Activated gamma-delta T cell (primary cell): Measurements from ENCODE around the gene MDM2.
"Not testable (repeated sequence)": the region's sequence is repeated elsewhere in the genome, so short reads cannot be mapped to it uniquely, and the experiment has no call there.

Experiments
- DNase-seq: peaks from one replicate; lab custom pipeline; 2025; lab: John Stamatoyannopoulos, UW

Gene MDM2

GRCh38 chr12:68853396-68854077 lies 45.6 kb downstream of the MDM2 start:
- no peak for DNase-seq

DNA sequence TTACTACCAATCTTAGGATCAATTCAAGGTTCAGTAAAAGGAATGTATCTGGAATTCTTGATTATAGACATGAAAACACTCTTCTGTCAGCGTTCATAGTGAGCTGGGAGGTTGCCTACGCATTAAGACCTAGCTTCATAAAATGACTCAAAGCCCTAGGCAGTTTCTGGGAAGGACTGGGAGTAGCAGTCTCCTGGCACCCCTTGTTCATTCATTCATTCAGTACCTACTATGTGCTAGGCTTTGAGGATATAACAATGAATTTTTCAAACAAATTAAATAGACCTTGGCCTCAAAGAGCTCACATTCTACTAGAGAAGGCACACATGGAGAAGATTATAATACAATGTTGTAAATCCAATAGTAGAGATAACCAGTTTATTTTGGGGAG lies 46.1 kb downstream of the MDM2 start:
- no peak for DNase-seq

GRCh38 chr12:68854554-68854953 lies 46.6 kb downstream of the MDM2 start:
- DNase-seq, result no peak

GRCh38 chr12:68855111-68855510 lies 47.1 kb downstream of the MDM2 start:
- DNase-seq, result no peak

- no peak for DNase-seq
These were observed 47.8 kb downstream of the MDM2 start for GRCh38 chr12:68855771-68856170.

GRCh38 chr12:68856510-68856909 lies 48.5 kb downstream of the MDM2 start:
- no peak for DNase-seq

DNA sequence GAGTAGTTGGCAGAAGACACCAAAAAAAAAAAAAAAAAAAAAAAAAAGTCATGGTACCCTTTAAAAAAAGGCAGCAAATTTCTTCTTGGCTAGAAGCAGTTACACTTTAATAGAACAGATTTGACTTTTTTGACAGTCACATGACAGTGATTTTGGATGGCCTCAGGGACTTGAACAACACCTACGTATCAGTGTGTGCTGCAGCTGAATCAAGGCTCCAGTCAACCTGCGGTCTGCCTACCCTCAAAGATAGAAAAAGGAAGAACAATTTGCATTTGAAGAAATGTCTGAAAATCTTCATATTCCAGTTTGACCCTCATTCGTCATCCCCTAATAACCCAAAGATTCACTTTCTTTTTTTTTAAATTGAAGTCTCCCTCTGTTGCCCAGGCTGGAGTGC lies 53.9 kb downstream of the MDM2 start:
- DNase-seq, result no peak

DNA sequence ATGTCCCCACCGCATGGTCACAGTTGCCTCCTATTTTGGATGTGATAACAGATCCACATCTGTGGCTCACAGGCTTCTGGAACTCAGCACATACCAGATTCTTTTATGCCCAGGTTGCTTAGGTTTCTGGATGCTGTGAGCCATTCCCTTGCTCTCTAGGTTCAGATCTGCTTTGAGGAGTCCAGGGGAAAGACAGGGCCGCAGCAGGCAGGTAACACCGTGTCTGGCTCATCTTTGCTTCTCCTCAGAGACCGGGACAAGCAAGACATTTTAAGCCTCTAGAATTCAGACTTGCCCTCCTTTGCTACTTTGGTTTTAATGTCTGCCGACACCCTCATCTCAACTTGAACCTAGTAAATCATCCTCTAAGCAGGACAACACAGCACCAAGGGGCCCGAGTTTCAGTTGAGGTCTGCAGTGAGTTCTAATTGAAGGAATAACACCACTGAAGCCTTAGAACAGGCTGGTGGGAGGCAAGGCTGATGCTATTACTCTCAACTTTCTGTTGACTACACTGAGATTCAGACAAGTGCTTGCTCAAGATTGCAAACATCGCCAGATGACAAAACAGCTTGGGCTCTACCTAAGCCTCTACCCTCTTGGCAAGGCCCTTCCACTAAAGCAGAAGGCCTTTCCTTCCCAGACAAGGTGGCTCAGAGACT lies 55.3 kb downstream of the MDM2 start:
- no peak for DNase-seq

- not testable (repeated sequence) for DNase-seq
These were observed 56.0 kb downstream of the MDM2 start for GRCh38 chr12:68863886-68864454.

- no peak for DNase-seq
These were observed 56.6 kb downstream of the MDM2 start for GRCh38 chr12:68864604-68865003.

DNA sequence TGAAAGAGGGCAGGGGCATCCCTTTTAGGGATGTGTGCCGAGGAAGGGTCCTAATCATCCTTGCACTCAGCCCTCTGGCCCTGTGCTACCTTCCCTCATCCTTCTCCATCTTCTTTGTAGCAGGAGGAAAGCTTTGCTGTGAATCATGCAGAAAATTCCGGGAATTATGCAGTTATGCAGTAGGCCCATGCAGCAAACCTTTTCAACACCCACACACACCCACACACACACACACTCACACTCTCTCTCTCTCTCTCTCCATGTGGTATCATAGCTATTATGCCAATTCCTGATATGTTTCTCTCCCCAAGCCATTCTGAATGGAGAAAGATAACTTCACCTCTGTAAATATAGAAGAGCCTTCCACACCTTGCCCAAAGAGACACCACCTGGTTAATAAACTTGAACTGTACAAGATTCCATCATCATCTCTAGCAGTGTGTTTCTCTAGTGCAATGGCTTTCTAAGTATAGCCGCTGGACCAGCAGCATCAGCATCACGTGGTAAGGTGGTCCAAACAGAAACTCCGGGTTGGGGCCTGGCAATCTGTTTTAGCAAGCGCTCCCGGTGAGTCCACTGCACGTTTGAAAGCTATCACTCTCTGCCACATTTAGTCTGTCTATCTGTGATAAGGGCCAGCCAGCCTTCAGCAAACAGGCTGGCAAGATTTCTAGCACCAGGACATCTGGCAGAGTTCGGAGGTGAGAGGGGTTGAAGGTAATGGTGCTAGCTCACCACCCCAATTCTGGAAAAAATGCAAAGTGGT lies 57.6 kb downstream of the MDM2 start:
- no peak for DNase-seq

DNA sequence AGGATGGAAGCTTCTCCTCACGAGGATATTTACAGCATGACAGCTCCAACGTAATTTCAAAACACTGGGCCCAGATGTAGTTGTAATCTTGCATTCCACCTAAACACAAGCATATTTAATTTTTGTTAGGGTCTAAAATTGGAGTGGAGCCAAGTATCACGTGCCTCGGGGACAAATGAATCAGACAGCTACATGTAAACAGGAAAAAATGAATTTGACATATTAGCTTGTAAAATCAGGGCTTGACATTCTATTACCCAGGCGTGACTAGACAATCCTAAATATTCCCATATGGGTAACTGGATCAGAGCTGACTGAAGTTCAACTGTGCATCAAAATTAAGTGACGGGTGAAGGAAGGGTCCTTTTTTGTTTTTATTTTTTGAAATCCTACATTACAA lies 59.0 kb downstream of the MDM2 start:
- no peak for DNase-seq

DNA sequence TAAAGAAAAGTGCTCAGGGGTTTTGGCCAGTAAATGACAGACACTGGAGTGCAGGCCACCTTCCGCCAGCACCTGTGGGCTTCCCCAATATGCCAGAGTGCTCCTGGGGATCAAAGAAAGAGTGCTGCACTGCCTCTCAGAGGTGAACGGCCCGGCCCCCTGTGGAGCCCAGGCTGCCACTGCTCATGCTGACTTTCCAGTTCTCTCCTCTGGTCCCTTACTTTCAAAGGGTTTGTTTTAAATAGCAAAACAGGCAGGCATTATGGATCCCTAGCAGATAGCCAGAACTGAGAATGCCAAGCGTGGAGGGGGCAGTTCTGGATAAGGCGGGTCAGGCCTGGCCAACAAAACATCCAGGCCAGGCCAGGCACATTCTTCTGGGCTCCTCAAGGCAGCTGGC lies 59.6 kb downstream of the MDM2 start:
- no peak for DNase-seq

- DNase-seq, result no peak
These were observed 60.2 kb downstream of the MDM2 start for GRCh38 chr12:68868043-68868790.

- DNase-seq, result no peak
These were observed 62.0 kb downstream of the MDM2 start for GRCh38 chr12:68870011-68870410.

DNA sequence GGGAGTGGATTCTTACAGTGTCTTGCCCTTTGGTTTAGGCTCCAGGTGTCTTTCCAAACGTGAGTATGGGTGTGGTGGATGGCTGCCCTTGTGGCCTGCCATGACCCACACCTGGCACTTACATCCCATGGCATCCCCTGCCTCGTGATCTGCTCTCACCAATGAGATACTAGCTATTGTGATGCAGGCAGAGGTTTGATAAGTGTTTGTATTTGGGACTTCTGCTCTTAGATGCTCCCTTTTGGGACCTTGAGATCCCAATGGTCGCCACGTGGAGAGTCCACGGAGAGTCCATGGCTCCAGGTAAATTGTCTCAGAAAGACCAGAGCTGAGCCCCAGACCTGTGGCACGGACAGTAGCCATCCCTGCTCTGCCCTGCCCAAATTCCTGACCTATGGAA lies 62.5 kb downstream of the MDM2 start:
- DNase-seq, result no peak

DNA sequence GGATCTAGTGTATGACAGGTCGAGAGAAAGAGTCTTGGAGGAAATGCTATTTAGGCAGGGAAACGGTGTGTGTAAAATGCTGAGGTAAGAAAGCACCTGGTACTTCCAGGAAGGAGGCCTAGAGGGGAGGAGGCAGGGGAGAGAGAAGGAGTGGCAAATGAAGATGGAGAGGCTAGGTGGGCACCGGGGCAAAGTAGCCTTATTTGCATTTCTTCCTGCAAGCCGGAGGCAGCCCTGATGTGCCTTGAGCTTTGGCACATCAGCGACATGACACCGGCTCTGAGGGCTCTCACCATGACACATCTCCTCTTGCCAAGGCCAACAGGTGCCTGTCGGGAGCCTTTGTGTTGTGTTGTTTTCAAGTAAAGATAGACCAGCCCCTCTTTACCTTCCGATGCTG lies 63.4 kb downstream of the MDM2 start:
- DNase-seq, result no peak

GRCh38 chr12:68871921-68872320 lies 63.9 kb downstream of the MDM2 start:
- no peak for DNase-seq

DNA sequence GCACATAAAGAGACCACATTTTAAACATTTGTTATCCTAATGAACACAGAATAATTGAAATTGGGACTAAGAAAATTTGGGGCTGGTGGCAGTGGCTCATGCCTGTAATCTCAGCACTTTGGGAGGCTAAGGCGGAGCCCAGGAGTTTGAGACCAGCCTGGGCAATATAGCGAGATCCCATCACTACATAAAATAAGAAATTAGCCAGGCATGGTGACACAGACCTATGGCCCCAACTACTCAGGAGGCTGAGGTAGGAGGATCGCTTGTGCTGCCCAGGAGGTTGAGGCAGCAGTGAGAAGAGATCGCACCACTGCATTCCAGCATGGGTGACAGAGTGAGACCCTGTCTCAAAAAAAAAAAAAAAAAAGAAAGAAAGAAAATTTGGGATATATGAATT lies 65.3 kb downstream of the MDM2 start:
- no peak for DNase-seq

GRCh38 chr12:68876461-68876860 lies 68.5 kb downstream of the MDM2 start:
- no peak for DNase-seq

- no peak for DNase-seq
These were observed 69.6 kb downstream of the MDM2 start for GRCh38 chr12:68877583-68877982.

- no peak for DNase-seq
These were observed 70.3 kb downstream of the MDM2 start for GRCh38 chr12:68878283-68878682.
